GM12878 (cell line): ENCODE results near the gene ANTXR1. TPM values are rescaled to one million over a fixed set of nuclear protein-coding genes. Genes with fewer than 3 reads are reported as not detected.

Experiments
- CEBPB ChIP-seq, 2 experiments: fragments of 150-350 bp in 1 of 2; IDR thresholded peaks; 2 replicates each; pipeline ENCODE4 v1.6.1; 2012 to 2014; ENCODE audit warnings: low read depth in 2 of 2, low read length in 2 of 2, borderline replicate concordance in 1 of 2, inconsistent platforms in 1 of 2
- CHD4 ChIP-seq: fragments of 200-600 bp; sonication (generic); IDR thresholded peaks from 2 replicates; pipeline ENCODE4 v1.6.1; 2016; ENCODE audit warnings: mild to moderate bottlenecking
- MEF2B ChIP-seq: fragments of 450-650 bp; IDR thresholded peaks from 2 replicates; pipeline ENCODE4 v1.6.1; 2018; ENCODE audit warnings: mild to moderate bottlenecking, moderate library complexity; ENCODE audit not compliant: partially characterized antibody, poor library complexity, severe bottlenecking
- MLLT1 ChIP-seq: fragments of 450-650 bp; IDR thresholded peaks from 2 replicates; pipeline ENCODE4 v1.6.1; 2016; ENCODE audit warnings: mild to moderate bottlenecking
- MYB ChIP-seq: fragments of 150-350 bp; IDR thresholded peaks from 2 replicates; pipeline ENCODE4 v1.6.1; 2014; ENCODE audit warnings: mild to moderate bottlenecking, low read depth, low read length, borderline replicate concordance
- NR2C2 ChIP-seq: IDR thresholded peaks from 2 replicates; pipeline ENCODE4 v1.6.1; 2011; ENCODE audit warnings: borderline replicate concordance, low read depth; ENCODE audit not compliant: control insufficient read depth, insufficient read length
- PML ChIP-seq: IDR thresholded peaks from 2 replicates; pipeline ENCODE4 v1.6.1; 2012; ENCODE audit warnings: low read length, inconsistent platforms
- POU2F2 ChIP-seq: IDR thresholded peaks from 3 replicates; pipeline ENCODE4 v1.6.1; 2011; ENCODE audit warnings: low read depth, mild to moderate bottlenecking, low read length, borderline replicate concordance
- SIN3A ChIP-seq: IDR thresholded peaks from 2 replicates; pipeline ENCODE4 v1.6.1; 2012; ENCODE audit warnings: low read depth, low read length, improper control_type of control experiment
- SUPT20H ChIP-seq: IDR thresholded peaks from 2 replicates; pipeline ENCODE4 v1.6.1; 2011; ENCODE audit warnings: low read depth, mild to moderate bottlenecking, low read length, moderate library complexity, borderline replicate concordance; ENCODE audit not compliant: control insufficient read depth
- ZBTB11 ChIP-seq: fragments of 450-650 bp; formaldehyde crosslinking; IDR thresholded peaks from 2 replicates; pipeline ENCODE4 v1.5.0; 2022; ENCODE audit warnings: mild to moderate bottlenecking, missing genetic modification characterization
- polyA plus RNA-seq, 11 experiments: library from polyadenylated mRNA; depleted of rRNA in 4 of 11; unstranded in 6 of 11; stranded (reverse) in 5 of 11; fragments of >200 nt; fragmentation: Nextera tagmentation in 4 of 11; fragmentation: Illumina TruSeq in 1 of 11; extraction: Ambion mirVana in 4 of 11; extraction: Trizol in 1 of 11; gene quantifications; 1 replicate in 1 of 11; 2 replicates in 10 of 11; pipeline versions ENCODE4 v1.2.1 to v1.2.3, GENCODE V29; 2011 to 2016; ENCODE audit warnings: inconsistent platforms in 2 of 11, missing spikeins in 2 of 11, low read depth in 1 of 11
- total RNA-seq, 4 experiments: library from RNA; depleted of rRNA in 3 of 4; stranded (reverse); fragments of >200 nt in 3 of 4; fragmentation: Illumina TruSeq in 1 of 4; extraction: Trizol in 1 of 4; gene quantifications; 2 replicates each; pipeline versions ENCODE4 v1.2.1 to v1.2.3, GENCODE V29; 2013 to 2021

ANTXR1 gene
- total and polyA plus RNA-seq, 10 of the 15 experiments (the other 5 are each of a cell fraction or from before 2014, with no cell fraction given): 0.09 to 0.26 TPM; not detected in 8

- TF ChIP-seq MLLT1 (no peak), CHD4 (no peak), SUPT20H (no peak), PML (no peak), MEF2B (no peak), POU2F2 (no peak), SIN3A (no peak), ZBTB11 (CRISPR knock-in tag) (no peak), MYB (no peak), NR2C2 (no peak), CEBPB (IDR thresholded peaks at IDR 0.05; ENCODE audit: borderline replicate concordance in 1 of 2, low read depth in 2 of 2, low read length in 2 of 2) (no peak)
Observed at GRCh38 chr2:69086466-69086865, 73.5 kb downstream of the ANTXR1 start (continued).
